K562 (cell line): ENCODE results near the gene LTA. TPM values are rescaled to one million over a fixed set of nuclear protein-coding genes. Genes with fewer than 3 reads are reported as not detected.

Experiments used
- BRD4 ChIP-seq: fragments of 200-600 bp; sonication (generic); IDR thresholded peaks from 2 replicates; pipeline ENCODE4 v1.6.1; 2017; ENCODE audit warnings: inconsistent platforms
- C11orf30 ChIP-seq: fragments of 450-650 bp; IDR thresholded peaks from 2 replicates; pipeline ENCODE4 v1.6.1; 2016; ENCODE audit warnings: low read depth, mild to moderate bottlenecking
- CSDE1 ChIP-seq, 2 experiments: fragments of 450-650 bp; IDR thresholded peaks; 2 replicates each; pipeline ENCODE4 v1.6.1; 2016; ENCODE audit warnings: mild to moderate bottlenecking in 1 of 2
- E2F8 ChIP-seq: fragments of 450-650 bp; IDR thresholded peaks from 2 replicates; pipeline ENCODE4 v1.7.1; 2018; ENCODE audit warnings: mild to moderate bottlenecking, low read depth; ENCODE audit not compliant: partially characterized antibody
- EGR1 ChIP-seq: fragments of 450-650 bp; conservative IDR thresholded peaks from 2 replicates; pipeline ENCODE4 v1.6.1; 2017; ENCODE audit warnings: mild to moderate bottlenecking
- ETV6 ChIP-seq, 3 experiments: fragments of 150-350 bp in 1 of 3; sonication (generic) in 1 of 3; formaldehyde crosslinking in 1 of 3; IDR thresholded peaks; 2 replicates each; pipeline versions ENCODE4 v1.6.1 to v1.8.0; 2014 to 2022; ENCODE audit warnings: borderline replicate concordance in 2 of 3, low read depth in 2 of 3, antibody characterized with exemption in 1 of 3, low read length in 1 of 3, mild to moderate bottlenecking in 1 of 3, missing genetic modification reagents in 1 of 3
- GABPB1 ChIP-seq: sonication (generic); formaldehyde crosslinking; IDR thresholded peaks from 2 replicates; pipeline ENCODE4 v1.8.0; 2022; ENCODE audit warnings: mild to moderate bottlenecking, missing genetic modification reagents
- HDAC2 ChIP-seq: fragments of 450-650 bp; IDR thresholded peaks from 2 replicates; pipeline ENCODE4 v1.6.1; 2016; ENCODE audit warnings: mild to moderate bottlenecking
- HSF4 ChIP-seq: fragments of 250-450 bp; sonication (Bioruptor Pico); IDR thresholded peaks from 2 replicates; pipeline ENCODE4 v2.1.2; 2022; ENCODE audit warnings: mild to moderate bottlenecking, moderate library complexity, borderline replicate concordance
- KDM1A ChIP-seq, 2 experiments: fragments of 450-650 bp; IDR thresholded peaks; 2 replicates each; pipeline ENCODE4 v1.6.1; 2016; ENCODE audit warnings: mild to moderate bottlenecking in 2 of 2
- KDM4B ChIP-seq, 2 experiments: fragments of 450-650 bp in 1 of 2; sonication (generic) in 1 of 2; IDR thresholded peaks; 2 replicates each; pipeline ENCODE4 v1.6.1; 2016 to 2017; ENCODE audit warnings: borderline replicate concordance in 2 of 2, antibody characterized with exemption in 1 of 2, low read depth in 1 of 2, mild to moderate bottlenecking in 1 of 2
- MYC ChIP-seq, 2 experiments: fragments of 250-450 bp in 1 of 2; sonication (Bioruptor Pico) in 1 of 2; IDR thresholded peaks; 2 replicates each; pipeline versions ENCODE4 v1.5.1 to v1.6.1; 2012 to 2021; ENCODE audit warnings: low read depth in 2 of 2, borderline replicate concordance in 1 of 2, improper control_type of control experiment in 1 of 2, low read length in 1 of 2, mild to moderate bottlenecking in 1 of 2, moderate library complexity in 1 of 2
- NBN ChIP-seq: fragments of 450-650 bp; IDR thresholded peaks from 2 replicates; pipeline ENCODE4 v1.6.1; 2016; ENCODE audit warnings: low read depth, mild to moderate bottlenecking
- RBM14 ChIP-seq: fragments of 200-400 bp; formaldehyde crosslinking; IDR thresholded peaks from 2 replicates; pipeline ENCODE4 v1.6.1; 2018; ENCODE audit warnings: low read depth, mild to moderate bottlenecking, low read length, moderate library complexity, borderline replicate concordance; ENCODE audit not compliant: insufficient read depth
- RCOR1 ChIP-seq, 2 experiments: IDR thresholded peaks; 2 replicates each; pipeline ENCODE4 v1.6.1; 2012; ENCODE audit warnings: low read depth in 2 of 2, low read length in 2 of 2, borderline replicate concordance in 1 of 2, improper control_type of control experiment in 1 of 2
- SMARCA4 ChIP-seq: fragments of 450-650 bp; IDR thresholded peaks from 2 replicates; pipeline ENCODE4 v1.6.1; 2016
- VEZF1 ChIP-seq: fragments of 200-800 bp; sonication (Bioruptor generic); IDR thresholded peaks from 2 replicates; pipeline ENCODE4 v1.6.1; 2017; ENCODE audit warnings: missing genetic modification characterization, missing compliant biosample characterization
- ZNF165 ChIP-seq: fragments of 250-450 bp; sonication (Bioruptor Pico); IDR thresholded peaks from 2 replicates; pipeline ENCODE4 v1.4.0; 2020; ENCODE audit warnings: borderline replicate concordance
- ZNF175 ChIP-seq: fragments of 200-800 bp; sonication (Bioruptor generic); IDR thresholded peaks from 2 replicates; pipeline ENCODE4 v1.6.1; 2016; ENCODE audit warnings: low read depth, mild to moderate bottlenecking, missing genetic modification characterization, missing compliant biosample characterization
- ZNF778 ChIP-seq: fragments of 450-650 bp; formaldehyde crosslinking; IDR thresholded peaks from 2 replicates; pipeline ENCODE4 v1.4.0; 2020; ENCODE audit warnings: mild to moderate bottlenecking, moderate library complexity
- polyA plus RNA-seq, 8 experiments: library from polyadenylated mRNA; depleted of rRNA in 4 of 8; stranded (reverse) in 5 of 8; unstranded in 3 of 8; fragments of >200 nt; fragmentation: Nextera tagmentation in 2 of 8; fragmentation: Illumina TruSeq in 1 of 8; extraction: Ambion mirVana in 2 of 8; extraction: Trizol in 1 of 8; gene quantifications; 2 replicates each; pipeline versions ENCODE4 v1.2.1 to v1.2.3, GENCODE V29; 2011 to 2014; ENCODE audit warnings: inconsistent platforms in 1 of 8, missing spikeins in 1 of 8
- total RNA-seq, 7 experiments: library from RNA; depleted of rRNA in 6 of 7; stranded (reverse); fragments of >200 nt in 6 of 7; fragmentation: Illumina TruSeq in 2 of 7; extraction: Trizol in 2 of 7; gene quantifications; 2 replicates each; pipeline versions ENCODE4 v1.2.1 to v1.2.3, GENCODE V29; 2011 to 2021; ENCODE audit warnings: low replicate concordance in 1 of 7
- TF ChIP-seq, protein P1 (sequence below): fragments of 450-650 bp; formaldehyde crosslinking; IDR thresholded peaks from 2 replicates; pipeline ENCODE4 v1.4.0; 2022; ENCODE audit warnings: mild to moderate bottlenecking, moderate library complexity

The LTA gene
- total and polyA plus RNA-seq, 9 of the 15 experiments (the other 6 are each of a cell fraction or from before 2014, with no cell fraction given): 0.80 TPM; not detected in 8

GRCh38 chr6:31558631-31559500 is 13.2 kb upstream of the LTA start (continued):
- TF ChIP-seq, protein P1, sequence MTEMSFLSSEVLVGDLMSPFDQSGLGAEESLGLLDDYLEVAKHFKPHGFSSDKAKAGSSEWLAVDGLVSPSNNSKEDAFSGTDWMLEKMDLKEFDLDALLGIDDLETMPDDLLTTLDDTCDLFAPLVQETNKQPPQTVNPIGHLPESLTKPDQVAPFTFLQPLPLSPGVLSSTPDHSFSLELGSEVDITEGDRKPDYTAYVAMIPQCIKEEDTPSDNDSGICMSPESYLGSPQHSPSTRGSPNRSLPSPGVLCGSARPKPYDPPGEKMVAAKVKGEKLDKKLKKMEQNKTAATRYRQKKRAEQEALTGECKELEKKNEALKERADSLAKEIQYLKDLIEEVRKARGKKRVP (CRISPR knock-in tag): peak; percentile 81
- TF ChIP-seq SMARCA4 (peak; percentile 61), KDM1A (IDR thresholded peaks at IDR 0.05) (peak; percentile 19 to 50; a peak in 2 of 4 replicates), E2F8 (peak; percentile 46), ZNF778 (CRISPR knock-in tag) (no peak), ZNF175 (CRISPR knock-in tag) (peak; percentile 66), ZNF165 (0 out of 2 replicates have a peak, but pooled peaks have one; percentile 16), C11orf30 (peak; percentile 82), ETV6 (IDR thresholded peaks at IDR 0.05; ENCODE audit: borderline replicate concordance in 1 of 2, low read depth in 2 of 2, low read length in 1 of 2) (peak in 1 of 2 experiments; percentile 51; a peak in 1 of 4 replicates), ETV6 (CRISPR knock-in tag; IDR thresholded peaks at IDR 0.05; ENCODE audit: borderline replicate concordance) (no peak), VEZF1 (peak; percentile 93), CSDE1 (IDR thresholded peaks at IDR 0.05) (no peak), GABPB1 (CRISPR knock-in tag) (peak; percentile 70), EGR1 (peak; percentile 37; the same call in 1 of the 2 replicates), BRD4 (0 out of 2 replicates have a peak, but pooled peaks have one; percentile 22), KDM4B (IDR thresholded peaks at IDR 0.05; ENCODE audit: borderline replicate concordance in 2 of 2, low read depth in 1 of 2) (peak in 1 of 2 experiments; percentile 78; a peak in 1 of 4 replicates), MYC (IDR thresholded peaks at IDR 0.05; ENCODE audit: low read depth, low read length) (peak; percentile 16; the same call in 1 of the 2 replicates), MYC (CRISPR knock-in tag; IDR thresholded peaks at IDR 0.05; ENCODE audit: borderline replicate concordance, low read depth) (no peak), RBM14 (no peak), HSF4 (0 out of 2 replicates have a peak, but pooled peaks have one; percentile 47), NBN (peak; percentile 36; the same call in 1 of the 2 replicates), RCOR1 (IDR thresholded peaks at IDR 0.05; ENCODE audit: borderline replicate concordance in 1 of 2, low read depth in 2 of 2, low read length in 2 of 2) (peak in 1 of 2 experiments; percentile 39; a peak in 2 of 4 replicates), HDAC2 (peak; percentile 34; the same call in 1 of the 2 replicates)
